HG03066 (cell line): ENCODE data around the gene JAML.

ENCODE experiments used
- ATAC-seq: cut with Tn5 transposase; IDR thresholded peaks from one replicate; pipeline ENCODE4 v1.9.1; 2021; ENCODE audit warnings: low read depth; ENCODE audit not compliant: unreplicated experiment

Gene JAML

DNA sequence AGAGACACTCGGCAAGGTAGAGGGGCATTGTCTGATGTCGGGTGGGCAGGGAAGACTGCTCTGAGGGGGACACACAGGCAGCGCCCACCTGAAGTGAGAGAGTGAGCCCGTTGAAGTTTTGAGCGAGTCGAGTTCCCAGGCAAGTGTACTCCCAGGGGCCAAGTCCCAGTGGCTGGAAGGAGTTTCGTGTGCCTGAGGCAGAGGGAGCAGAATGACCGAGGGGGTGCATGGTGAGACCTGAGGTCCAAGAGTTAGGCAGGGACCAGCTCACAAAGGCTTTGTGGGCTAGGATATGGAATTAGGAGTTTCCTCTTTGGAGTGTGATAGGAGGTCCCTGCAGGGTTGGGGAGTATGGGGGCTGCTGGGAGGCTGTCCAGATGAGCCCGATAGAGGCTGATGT lies 54.6 kb downstream of the JAML start:
- ATAC-seq: no peak

DNA sequence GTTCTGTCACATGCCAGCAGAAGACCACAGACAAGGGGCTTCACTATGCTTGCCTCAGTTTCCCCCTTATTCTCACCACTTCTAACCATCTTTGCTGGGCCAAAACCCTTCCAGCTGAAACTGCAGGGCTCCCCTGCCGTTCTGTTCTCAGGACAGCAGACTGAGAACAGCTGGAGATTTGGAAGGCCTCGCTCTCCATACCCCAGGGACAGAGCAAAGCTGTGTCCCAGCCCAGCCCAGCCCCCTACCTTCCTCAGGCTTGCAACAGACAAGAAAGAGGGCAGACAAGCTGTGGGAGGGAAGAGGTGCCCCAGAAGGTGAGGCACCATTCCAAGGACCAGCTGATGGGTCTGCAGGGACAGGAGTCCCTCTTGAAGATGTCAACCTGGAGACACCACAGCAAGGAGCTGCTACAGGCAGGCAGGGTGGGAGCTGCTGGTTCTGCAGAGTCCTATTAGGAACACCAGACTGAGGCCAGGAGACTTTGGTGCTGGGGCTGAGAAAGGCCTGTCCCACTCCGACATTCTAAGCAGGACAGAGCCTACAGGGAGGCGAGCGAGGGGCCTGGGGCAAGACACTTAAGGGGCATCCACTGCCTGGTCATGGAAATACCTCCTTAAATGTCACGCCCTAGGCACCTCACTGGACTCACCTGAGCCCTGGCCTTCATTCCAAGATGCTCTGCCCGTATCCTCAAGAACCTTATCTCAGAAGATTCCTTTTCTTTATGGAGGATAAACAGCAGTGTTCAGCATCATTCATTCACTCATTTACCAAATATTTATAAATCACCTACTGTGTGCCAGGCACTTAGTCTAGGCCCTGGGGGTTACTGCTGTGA lies 55.3 kb downstream of the JAML start:
- ATAC-seq: no peak

DNA sequence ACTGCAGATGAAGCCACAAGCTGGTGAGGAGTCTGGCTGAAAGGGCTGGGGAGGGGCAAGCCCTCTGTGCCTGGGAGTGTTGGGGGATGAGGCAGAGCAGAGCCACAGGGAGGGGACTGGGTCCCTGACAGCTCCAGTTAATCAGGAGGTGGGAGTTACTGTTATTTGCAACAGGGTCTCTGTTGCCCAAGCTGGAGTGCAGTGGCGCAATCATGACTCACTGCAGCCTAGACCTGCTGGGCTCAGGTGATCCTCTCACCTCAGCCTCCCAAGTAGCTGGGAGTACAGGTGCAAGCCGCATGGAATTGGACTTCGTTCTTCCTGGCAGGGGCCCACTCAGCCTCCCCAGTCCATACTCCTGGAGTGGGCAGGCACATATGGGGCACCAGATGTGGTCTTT lies 56.1 kb downstream of the JAML start:
- no peak for ATAC-seq

DNA sequence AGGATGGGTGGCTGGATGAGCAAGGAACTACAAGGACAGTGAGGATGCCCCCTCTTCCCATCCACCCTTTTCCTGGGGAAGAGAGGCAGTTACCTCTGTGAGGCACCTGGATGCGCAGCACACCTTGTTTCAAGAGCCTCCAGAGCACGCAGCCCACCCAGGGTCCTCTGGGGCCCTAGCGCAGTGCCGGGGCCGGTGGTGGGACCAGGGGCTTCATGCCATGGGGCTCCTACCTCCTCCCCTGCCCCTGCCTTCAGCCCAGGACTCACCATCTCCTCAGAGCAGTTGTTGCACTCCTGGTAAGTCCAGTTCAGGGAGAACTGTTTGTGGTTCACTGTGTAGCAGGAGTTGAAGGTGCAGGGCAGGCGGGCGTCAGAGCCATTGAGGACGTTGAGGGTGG lies 56.5 kb downstream of the JAML start:
- ATAC-seq: no peak

DNA sequence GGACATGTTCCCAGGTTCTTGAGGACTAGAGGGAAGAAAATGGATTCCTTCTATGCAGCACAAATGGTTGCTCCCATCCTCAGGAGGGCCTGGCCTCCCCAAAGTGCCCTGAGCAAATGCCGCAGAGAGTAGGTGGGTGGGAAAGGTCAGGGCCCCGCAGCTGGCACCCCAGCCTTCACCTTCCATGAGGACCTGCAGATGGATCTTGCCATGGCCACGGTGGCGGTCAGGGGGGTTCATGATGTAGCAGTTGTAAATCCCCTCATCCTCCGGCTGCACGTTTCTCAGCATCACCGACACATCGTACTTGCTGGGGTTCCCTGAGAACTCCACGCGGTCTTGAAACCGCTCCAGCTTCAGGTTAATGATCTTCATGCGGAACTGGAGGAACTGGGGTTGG lies 56.9 kb downstream of the JAML start:
- ATAC-seq: no peak

DNA sequence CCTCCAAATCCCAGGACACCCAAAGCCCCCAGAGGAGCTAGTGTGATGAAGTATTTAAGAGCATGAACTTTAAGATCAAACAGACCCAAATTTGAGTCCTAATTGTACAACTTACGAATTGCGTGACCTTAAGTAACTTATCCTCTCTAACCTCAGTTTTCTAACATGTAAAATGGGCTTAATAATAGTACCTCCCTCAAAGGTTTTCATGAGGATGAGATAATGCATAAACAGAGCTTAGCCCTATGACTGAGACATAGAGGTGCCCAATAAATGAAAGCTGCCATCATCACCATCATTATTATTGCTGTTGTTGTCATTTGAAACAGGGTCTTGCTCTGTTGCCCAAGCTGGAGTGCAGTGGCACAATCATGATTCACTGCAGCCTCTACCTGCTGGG lies 57.6 kb downstream of the JAML start:
- ATAC-seq: no peak

DNA sequence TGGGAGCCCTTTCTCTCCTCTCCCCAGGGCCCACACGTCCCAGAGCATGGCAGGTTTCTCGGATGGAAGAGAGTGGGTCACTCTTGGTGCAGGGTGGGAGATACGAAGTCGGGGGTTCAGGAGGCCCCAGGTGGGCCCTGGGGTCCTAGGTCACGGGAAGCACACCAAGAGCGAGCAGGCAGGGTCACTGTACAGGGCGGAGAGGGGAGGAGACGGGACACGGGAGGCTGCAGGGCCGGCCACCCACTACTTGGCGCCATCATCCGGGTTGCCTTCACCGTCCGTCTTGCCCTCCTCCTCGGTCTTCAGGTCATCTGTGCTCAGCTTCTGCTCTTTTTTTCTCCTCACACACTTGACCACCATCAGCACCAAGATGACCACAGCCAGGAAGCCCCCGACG lies 58.2 kb downstream of the JAML start:
- no peak for ATAC-seq

DNA sequence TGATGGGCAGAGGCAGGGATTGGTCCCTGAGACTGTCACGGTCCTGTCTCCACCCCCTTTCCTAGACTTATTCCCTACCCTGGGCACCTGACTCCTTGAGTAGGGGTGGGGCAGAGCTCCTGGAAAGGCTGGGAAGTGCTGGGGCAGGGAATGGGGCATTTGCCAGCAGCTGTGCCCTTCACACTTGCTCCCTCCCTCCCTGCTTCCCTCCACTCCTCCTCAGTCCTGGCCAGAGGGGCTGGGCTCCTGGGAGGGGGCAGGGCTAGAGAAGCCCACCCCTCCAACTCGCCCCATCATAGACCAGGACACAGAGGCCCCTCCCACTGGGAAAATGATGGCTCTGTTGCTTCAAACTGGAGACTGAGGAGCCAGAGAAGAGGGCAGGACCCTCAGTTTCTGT lies 59.9 kb downstream of the JAML start:
- no peak for ATAC-seq

DNA sequence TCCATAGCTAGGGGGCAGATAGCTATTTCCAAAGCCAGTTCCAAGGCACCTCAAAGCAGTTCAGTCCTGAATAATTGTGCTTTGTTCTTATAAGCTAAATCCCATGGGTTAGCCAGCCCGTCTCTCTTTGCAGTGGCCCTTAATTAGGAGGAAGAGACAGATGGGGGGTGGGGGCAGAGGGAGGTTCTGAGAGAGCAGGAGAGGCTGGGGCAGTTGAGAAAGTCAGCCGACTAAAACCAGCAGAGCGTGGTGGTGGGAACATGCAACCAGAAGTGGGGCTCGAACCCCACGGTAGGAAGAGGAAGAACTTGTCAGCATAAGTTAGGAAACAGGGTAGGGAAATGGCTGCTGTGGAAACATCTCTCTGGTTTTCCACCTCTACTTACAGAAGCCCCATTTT lies 61.3 kb downstream of the JAML start:
- no peak for ATAC-seq

DNA sequence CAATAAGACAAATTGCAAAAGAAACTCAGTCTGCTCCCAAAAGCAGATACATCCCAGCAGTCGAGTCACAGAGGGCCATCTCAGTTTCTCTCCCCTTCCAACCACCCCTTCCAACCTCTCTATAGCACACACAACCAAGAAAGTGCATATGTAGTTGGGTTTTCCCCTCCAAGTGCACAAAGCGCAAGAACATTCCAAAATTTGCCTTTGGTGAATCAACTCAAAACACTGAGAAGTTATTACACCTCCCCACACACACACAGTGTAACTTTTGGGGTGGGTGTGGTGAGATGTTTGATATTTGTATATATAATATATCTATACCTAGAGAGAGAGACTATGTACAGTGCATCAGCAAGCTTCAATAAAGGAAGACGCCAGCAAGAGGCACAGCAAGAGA lies 62.0 kb downstream of the JAML start:
- no peak for ATAC-seq

DNA sequence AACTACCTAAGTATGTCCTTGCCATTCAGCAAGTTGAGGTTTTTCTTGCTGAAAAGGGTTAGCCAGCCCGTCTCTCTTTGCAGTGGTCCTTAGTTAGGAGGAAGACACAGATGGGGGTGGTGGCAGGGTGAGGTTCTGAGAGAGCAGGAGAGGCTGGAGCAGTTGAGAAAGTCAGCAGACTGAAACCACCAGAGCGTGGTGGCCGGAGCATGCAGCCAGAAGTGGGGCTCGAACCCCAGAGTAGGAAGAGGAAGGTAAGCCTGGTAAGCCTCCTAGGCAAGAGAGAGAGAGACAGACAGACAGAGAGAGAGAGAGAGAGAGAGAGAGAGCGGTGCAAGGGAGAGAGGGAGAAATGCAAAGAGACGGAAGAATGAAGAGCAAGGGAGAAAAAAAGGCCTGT lies 63.0 kb downstream of the JAML start:
- ATAC-seq: no peak

DNA sequence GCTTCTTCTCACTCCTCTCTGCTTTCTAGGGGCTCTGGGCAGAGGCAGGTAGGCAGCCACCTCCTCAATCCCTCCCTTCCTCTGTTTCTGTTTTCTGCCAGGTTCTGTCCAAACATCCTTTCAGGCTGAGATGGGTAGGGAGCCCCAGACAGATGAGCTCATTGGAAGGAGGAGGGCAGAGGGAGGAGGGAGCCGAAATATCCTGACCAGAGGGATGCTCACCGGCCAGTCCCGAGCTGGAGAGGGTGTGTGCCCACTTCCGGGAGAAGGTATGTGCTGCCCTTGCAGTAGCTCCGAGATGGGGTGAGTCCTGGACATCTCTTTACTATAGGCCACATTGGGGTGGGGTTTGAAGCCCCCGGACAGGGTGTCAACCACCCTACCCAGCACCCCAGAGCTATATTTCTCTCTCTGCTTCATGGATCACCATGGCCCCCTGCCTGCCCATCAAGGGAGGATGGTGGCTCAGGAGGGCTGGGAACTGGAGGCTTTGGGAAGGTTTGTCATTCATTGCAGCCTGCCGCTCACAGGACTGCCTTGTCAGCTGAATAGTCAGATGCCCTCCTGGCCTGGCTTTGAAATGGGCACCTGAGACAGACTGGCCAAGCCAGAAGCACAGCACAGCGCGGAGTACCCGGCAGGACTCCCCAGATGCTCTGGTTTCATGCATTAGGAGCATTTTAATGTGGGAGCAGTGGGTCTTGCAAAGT lies 67.5 kb downstream of the JAML start:
- no peak for ATAC-seq

DNA sequence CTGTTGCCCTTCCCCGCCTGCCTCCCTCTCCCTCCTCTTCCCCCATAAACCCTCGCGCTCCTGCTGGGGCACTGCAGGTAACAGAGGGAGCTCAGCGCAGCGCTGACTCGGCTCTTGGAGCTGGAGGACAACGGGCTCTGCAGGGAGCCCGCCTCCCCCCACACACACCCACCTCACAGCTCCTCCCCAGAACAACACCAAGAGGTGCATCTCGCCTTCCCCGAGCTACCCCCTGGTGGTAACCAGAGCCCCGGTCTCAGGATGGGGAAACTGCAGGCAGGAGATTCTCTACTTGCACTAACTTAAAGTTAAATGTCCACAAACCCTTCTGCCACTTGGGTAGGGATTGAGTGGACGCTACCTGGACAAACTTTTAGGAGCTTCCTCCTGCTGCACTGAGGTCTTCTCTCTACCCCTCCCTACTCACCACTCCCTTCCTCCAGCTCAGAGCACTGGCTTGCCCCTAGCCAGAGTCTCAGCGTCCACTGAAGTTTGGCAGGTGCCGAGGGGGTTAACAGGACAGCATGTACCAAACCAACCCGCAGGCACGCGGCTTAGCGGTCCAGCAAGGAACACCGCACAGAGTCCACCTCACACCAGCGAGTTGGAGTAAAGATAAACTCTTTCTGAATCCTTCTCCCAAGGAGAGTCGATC lies 68.2 kb downstream of the JAML start:
- ATAC-seq: no peak

DNA sequence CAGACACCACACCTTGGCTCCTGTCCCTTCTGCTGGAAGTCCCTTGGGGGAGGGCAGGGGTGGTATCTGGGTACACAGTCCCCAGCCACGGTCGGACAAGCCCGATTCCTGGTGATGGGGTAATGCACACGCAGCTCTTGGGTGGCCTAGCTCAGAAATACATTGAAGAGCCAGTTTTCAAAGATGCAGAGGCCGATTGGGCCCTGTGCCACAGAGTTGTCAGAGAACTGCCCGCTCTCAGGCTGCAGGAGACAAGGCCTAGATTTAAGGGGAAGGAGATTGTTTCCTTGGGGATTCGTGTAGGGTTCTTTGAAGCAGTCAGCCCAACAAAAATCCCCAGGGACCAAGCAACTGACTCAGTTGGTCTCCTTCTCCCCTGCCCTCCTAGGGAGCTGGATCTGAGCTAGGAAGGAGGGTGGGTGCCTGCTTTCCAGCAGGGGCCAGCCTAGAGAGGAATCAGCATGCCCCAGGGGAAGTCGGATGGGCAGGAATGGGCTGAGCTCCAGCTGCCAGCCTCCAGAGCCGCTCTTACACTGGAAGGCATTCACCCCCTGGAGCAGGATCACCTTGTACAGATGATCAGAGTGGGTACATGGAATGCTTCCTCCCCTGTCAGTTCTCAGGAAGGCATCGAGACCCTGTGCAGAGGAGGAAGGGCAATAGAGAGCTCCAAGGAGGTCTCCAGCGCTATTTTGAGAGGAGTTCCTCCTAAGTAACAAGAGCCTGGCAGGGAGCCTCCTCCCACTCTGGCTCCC lies 68.9 kb downstream of the JAML start:
- no peak for ATAC-seq

DNA sequence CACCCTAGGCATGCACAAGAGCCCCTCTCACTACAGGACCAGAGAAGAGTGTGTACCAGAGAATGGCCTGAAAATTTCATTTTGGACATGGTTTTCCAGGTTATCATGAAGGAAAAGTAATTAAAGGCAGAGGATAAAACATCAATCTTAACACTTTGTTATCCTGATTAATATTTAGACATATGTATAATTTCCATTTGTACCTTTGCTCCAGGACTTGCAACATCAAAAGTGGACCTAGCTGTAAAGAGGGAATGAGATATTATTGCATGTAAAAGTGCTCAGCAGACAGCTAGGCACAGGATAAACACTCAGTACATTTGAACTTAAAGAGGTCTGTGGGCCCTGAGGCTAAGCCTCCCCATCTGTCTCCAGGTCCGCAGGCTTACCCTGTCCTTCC lies 70.2 kb downstream of the JAML start:
- no peak for ATAC-seq

DNA sequence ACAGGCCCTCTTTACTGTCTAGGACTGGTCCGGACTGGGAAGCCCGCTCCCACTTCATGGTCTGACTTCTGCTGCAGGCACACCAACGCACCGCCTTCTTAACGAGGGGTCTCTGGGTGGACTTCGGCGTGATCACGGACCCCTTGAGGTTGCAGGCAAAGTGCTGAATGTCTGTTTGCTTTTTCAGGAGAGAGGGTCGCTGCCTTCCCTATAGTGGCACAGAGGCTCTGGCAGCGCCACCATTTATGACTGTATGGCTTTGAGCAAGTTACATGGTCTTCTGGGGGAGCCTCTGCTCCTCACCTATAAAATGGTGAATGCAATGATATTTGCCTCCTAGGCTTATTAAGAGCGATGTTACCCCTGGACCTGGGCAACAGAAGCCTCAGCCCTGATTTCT lies 70.8 kb downstream of the JAML start:
- no peak for ATAC-seq

DNA sequence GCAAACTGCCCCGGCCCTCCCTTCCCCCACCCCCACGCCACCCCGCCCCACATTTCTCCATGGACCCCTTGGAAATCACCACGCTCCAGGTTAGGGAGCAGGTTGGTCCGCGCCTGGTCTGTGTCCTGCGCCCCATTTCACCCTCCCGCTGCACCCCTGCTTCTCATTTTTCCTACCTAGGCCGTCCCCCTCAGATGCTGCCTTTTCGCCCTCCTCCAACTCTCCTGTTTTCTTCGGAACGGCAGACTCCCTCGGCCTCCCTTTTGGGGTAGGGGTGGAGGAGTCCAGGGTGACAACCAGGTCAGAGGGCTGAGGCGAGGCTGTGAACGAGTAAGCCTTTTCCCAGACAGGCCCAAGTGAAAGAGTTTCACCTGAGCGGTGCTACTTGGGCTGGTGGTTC lies 71.3 kb downstream of the JAML start:
- no peak for ATAC-seq

DNA sequence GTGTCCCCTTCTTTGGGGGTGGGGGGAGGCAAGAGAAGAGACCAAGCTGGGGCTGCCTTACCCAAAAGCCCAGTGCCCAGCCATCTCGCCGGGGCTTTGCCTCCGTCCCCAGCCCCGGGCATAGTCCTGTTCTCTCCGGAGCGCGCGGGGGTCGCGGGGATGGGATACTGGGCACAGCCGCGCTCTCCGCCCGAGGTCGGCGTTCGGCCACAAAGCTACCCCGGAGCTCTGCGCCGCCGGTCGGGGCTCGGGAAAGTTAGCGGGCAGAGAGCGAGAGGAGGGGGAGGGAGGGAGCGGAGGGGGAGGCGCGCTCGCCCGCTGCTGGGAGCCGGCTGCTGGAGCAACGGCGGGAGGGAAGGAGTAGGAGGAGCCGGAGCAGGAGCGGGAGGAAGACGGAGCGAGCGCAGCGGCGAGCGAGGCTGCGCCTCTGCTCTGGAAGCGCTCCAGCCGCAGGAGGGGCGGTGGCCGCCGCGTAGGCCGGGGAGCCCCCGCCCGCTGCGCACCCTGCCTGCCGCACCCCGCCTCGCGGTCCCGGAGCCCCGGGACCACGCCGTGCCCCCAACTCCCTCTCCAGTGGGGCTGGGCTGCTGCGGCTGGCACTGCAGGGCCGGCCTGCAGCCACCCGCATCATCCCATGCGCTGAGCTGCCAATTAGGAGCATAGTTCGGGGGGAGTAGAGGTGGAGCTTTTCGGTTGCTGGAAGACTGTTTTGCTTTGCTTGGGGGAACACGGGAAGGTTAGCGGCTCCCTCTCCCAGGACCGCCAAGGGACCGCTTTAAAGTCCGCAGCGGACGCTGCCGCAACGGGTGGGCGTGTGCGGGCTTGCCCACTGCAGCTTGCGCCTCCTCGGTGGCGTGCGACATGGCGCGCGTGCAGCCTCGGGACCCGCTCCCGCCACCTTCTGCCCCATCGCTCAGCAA lies 72.0 kb downstream of the JAML start, which contains the start of gene SCN4B:
Gene SCN4B (minus strand): TSS at position 272 of the 920 bp plus-strand sequence. CDS start 150 bp downstream, at position 122.
- ATAC-seq: no peak

DNA sequence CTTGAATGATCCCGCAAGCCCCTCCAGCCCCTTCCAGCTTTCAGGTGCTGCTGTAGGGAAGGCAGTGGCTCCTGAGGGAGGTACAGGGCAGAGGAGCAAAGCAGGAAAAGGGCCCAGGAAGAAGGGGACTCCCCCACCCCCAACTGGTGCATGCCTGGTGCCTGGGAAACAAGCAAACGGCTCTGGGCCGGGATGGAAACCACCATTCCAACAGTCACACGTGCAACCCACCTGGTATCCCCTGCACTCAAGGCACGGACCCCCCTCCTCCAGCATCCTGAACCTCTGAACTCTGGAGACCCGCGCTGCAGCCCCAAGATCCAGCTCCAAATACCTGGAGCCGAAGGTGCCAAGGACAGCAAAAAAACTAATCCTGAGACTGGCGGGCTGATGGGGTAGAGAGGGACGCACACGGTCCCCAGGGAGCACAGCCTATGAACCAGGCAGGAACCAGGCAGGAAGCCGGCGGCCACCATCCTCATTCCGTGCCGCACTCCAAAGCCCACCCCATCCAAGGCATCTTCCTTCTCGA lies 72.7 kb downstream of the JAML start:
- no peak for ATAC-seq

DNA sequence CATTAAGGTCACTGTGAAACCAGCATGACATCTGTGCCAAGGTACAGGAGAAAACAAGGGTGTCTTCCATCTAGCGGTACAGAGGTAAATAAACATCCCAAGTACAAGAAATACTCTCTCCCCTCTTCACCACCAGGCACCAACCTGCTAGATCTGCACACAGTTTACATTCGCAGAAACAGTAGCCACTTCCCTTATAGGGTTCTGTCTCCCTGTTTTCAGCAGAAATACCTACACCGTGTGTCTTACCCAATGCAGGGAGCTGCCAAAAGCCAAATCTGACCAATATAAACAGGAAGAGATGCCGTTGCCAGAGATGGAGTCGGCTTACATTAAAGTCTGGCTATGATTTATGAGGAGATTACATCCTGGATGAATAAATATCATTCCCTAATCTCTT lies 73.4 kb downstream of the JAML start:
- ATAC-seq: no peak
